IMR-90 (cell line): ENCODE data around the gene TRIM62.

ENCODE experiments used
- CEBPB ChIP-seq: IDR thresholded peaks from 2 replicates; pipeline ENCODE4 v1.6.1; 2012; ENCODE audit warnings: low read depth, low read length, improper control_type of control experiment
- FOS ChIP-seq: fragments of 150-350 bp; IDR thresholded peaks from 2 replicates; pipeline ENCODE4 v1.6.1; 2016; ENCODE audit warnings: low read depth, low read length
- MXI1 ChIP-seq: IDR thresholded peaks from 2 replicates; pipeline ENCODE4 v1.6.1; 2012; ENCODE audit warnings: low read depth, mild to moderate bottlenecking, low read length, moderate library complexity, borderline replicate concordance
- POLR2A ChIP-seq: IDR thresholded peaks from 2 replicates; pipeline ENCODE4 v1.6.1; 2012; ENCODE audit warnings: mild to moderate bottlenecking, low read depth, low read length
- RAD21 ChIP-seq: IDR thresholded peaks from 2 replicates; pipeline ENCODE4 v1.6.1; 2012; ENCODE audit warnings: low read length, improper control_type of control experiment
- TF ChIP-seq, protein P1 (sequence below): conservative IDR thresholded peaks from 2 replicates; pipeline ENCODE4 v1.5.1; 2012; ENCODE audit warnings: mild to moderate bottlenecking, low read depth, low read length, improper control_type of control experiment
- TF ChIP-seq, protein P2 (sequence below): fragments of 150-350 bp; IDR thresholded peaks from 2 replicates; pipeline ENCODE4 v1.6.1; 2017; ENCODE audit warnings: mild to moderate bottlenecking, antibody characterized with exemption, low read length, low read depth

DNA sequence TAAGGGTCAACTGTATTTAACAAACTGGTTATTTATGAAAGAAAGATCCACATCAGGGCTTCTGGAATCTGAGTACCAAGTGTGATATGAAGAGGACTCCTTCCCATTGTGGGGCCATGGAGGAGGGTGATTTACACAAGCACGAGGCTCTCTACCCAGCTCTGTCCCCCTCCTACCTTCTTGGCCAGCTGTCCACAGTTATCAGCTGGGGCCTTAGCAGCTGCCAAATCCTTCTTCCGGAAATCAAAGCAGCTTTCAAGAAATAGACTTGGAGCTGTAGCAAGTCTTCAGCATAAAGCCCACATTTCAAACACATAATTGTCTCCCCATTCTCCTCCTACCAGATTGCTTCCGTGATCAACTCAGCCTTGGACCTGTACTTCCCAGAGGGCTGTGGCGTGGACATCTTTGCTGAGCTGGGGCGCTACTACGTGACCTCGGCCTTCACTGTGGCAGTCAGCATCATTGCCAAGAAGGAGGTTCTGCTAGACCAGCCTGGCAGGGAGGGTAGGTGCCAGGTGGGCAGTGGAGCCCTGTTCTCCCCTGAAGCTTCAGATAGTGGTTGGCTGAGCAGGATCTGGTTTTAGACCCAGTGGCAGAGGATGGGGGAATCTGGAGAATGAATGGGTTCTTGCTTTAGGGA is 85.4 kb downstream of the TRIM62 start:
- TF ChIP-seq, protein P1, sequence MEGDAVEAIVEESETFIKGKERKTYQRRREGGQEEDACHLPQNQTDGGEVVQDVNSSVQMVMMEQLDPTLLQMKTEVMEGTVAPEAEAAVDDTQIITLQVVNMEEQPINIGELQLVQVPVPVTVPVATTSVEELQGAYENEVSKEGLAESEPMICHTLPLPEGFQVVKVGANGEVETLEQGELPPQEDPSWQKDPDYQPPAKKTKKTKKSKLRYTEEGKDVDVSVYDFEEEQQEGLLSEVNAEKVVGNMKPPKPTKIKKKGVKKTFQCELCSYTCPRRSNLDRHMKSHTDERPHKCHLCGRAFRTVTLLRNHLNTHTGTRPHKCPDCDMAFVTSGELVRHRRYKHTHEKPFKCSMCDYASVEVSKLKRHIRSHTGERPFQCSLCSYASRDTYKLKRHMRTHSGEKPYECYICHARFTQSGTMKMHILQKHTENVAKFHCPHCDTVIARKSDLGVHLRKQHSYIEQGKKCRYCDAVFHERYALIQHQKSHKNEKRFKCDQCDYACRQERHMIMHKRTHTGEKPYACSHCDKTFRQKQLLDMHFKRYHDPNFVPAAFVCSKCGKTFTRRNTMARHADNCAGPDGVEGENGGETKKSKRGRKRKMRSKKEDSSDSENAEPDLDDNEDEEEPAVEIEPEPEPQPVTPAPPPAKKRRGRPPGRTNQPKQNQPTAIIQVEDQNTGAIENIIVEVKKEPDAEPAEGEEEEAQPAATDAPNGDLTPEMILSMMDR: no peak
- no peak for TF ChIP-seq CEBPB
- TF ChIP-seq FOS: no peak
- no peak for TF ChIP-seq RAD21
- no peak for TF ChIP-seq MXI1
- no peak for TF ChIP-seq POLR2A
- TF ChIP-seq, protein P2, sequence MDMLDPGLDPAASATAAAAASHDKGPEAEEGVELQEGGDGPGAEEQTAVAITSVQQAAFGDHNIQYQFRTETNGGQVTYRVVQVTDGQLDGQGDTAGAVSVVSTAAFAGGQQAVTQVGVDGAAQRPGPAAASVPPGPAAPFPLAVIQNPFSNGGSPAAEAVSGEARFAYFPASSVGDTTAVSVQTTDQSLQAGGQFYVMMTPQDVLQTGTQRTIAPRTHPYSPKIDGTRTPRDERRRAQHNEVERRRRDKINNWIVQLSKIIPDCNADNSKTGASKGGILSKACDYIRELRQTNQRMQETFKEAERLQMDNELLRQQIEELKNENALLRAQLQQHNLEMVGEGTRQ: no peak
